AG04450 (cell line): Measurements from ENCODE around the gene TRIM42. TPM values are rescaled to one million over a fixed set of nuclear protein-coding genes. Genes with fewer than 3 reads are reported as not detected.

Source experiments
- CTCF ChIA-PET: fragments of 300-600, 350-600 bp; formaldehyde crosslinking; extraction: SDS; loops from one replicate; lab custom pipeline; 2022; ENCODE audit warnings: antibody characterized with exemption, inconsistent platforms; lab: Charles Lee
- POLR2A ChIA-PET: fragments of 350-600 bp; formaldehyde crosslinking; extraction: SDS; loops from one replicate; lab custom pipeline; 2021; ENCODE audit warnings: antibody characterized with exemption, inconsistent platforms; lab: Yijun Ruan, JAX
- DNase-seq: peaks from one replicate; pipeline ENCODE4 v3.0.0-alpha.2; 2011; ENCODE audit warnings: low read depth, low spot score
- H3K27ac ChIP-seq: one replicate; pipeline ENCODE4 v1.5.1; 2012; ENCODE audit warnings: low read depth, low read length, control low read depth
- H3K27me3 ChIP-seq: one replicate; pipeline ENCODE4 v1.6.0; 2012; ENCODE audit warnings: low read length; ENCODE audit not compliant: control insufficient read depth, insufficient read depth
- H3K4me3 ChIP-seq: 2 replicates; pipeline ENCODE4 v1.5.1; 2011; ENCODE audit warnings: mild to moderate bottlenecking, low read depth, low read length, control low read depth
- H3K9me3 ChIP-seq: 2 replicates; pipeline ENCODE4 v1.5.1; 2012; ENCODE audit warnings: low read length; ENCODE audit not compliant: control insufficient read depth, insufficient read depth
- CTCF ChIP-seq: IDR thresholded peaks from 2 replicates; pipeline ENCODE4 v1.5.1; 2011; ENCODE audit warnings: low read depth, low read length, control low read depth, inconsistent platforms
- polyA plus RNA-seq: library from polyadenylated mRNA; depleted of rRNA; stranded (reverse); fragments of >200 nt; gene quantifications from 2 replicates; pipeline ENCODE4 v1.2.3, GENCODE V29; 2011

TRIM42 gene
- polyA plus RNA-seq, 1 experiment, result not detected

DNA sequence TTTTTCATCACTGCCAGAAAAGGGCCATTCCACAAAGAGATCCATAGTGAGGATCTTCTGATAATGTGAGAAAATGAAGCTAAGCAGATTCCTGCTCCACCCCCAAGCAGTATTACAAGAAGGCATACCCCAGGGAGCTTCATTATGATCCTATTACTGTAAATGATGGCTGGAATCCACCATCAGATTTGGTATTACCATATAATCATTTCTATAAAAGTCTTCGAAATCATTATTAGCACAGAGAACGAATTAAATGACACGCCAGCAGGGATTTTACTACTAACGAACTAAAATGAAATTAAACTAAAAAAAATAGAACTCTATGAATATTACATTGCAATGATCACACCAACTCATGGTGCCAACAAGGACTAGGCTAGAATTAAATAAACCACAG is 24.4 kb downstream of the TRIM42 start:
- no peaks in the 10 kb centered on the region for H3K27me3 ChIP-seq
- CTCF ChIA-PET, result no interaction called here
- H3K9me3 ChIP-seq, result no peaks in the 10 kb centered on the region
- POLR2A ChIA-PET, result interaction anchor here (0.6 kb wide), 1 partner anchor 1842 kb away, joined by 4 read pairs; no protein-coding TSS in a partner anchor
- DNase-seq, result no peak
- no peak for TF ChIP-seq CTCF
- no peak overlapping the region for H3K4me3 ChIP-seq
- H3K27ac ChIP-seq, result no peak overlapping the region

DNA sequence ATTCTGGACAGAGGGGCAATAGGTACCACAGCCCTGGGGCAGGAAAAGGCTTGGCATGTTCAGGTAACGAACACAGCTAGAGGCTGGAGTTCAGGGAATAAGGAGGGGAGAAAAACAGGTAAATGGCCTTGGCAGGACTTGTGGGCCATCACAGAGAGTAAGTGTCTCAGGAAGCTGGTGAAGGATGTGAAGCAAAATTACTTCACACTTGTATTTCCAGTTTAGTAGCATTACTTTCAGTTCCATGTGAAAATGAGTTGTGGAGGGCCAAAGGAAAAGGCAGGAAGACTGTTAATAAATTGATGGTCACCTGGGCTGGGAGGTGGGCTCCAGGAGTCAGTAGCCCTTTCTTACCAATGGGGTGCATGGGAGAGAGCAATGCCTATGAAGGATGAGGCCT is 25.6 kb downstream of the TRIM42 start:
- POLR2A ChIA-PET, result no interaction called here
- Histone ChIP-seq H3K4me3 (no peak overlapping the region), H3K9me3 (no peaks in the 10 kb centered on the region), H3K27ac (no peak overlapping the region), H3K27me3 (no peaks in the 10 kb centered on the region)
- CTCF ChIA-PET, result no interaction called here
- no peak for DNase-seq
- no peak for TF ChIP-seq CTCF

DNA sequence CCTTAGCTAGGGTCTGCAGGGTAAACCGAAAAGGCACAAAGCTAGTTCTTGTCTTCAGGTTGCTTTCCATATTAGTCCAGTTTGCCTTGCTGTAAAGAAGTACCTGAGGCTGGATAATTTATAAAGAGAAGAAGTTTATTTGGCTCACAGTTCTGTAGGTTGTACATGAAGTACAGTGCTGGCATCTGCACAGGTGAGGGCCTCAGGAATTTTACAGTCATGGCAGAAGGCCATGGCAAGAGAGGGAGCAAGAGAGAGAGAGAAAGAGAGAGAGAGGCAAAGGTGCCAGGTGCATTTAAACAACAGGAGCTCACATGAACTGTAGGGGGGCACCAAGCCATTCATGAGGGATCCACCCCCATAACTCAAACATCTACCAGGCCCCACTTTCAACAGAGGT is 26.9 kb downstream of the TRIM42 start:
- no peak for DNase-seq
- H3K27ac ChIP-seq, result no peak overlapping the region
- H3K27me3 ChIP-seq, result no peaks in the 10 kb centered on the region
- no peaks in the 10 kb centered on the region for H3K9me3 ChIP-seq
- TF ChIP-seq CTCF, result no peak
- ChIA-PET POLR2A (no interaction called here), CTCF (no interaction called here)
- H3K4me3 ChIP-seq, result no peak overlapping the region

DNA sequence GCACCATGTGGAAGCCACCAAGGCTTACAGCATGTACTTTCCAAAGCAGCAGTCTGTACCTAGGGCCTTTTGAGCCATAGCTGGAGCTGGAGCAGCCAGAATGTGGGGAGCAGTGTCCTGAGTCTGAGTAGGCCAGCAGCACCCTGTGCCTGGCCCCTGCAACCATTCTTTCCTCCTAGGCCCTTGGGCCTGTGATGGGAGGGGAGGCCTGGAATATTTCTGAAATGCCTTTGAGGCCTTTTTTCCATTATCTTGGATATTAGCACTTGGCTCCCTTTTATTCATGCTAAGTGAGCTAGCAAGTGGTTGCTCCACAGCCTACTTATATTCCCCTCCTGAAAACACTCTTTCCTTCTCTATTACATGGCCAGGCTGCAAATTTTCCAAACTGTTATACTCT is 28.1 kb downstream of the TRIM42 start:
- DNase-seq, result no peak
- Histone ChIP-seq H3K27ac (no peak overlapping the region), H3K27me3 (no peaks in the 10 kb centered on the region), H3K4me3 (no peak overlapping the region), H3K9me3 (no peaks in the 10 kb centered on the region)
- CTCF ChIA-PET, result no interaction called here
- POLR2A ChIA-PET, result no interaction called here
- TF ChIP-seq CTCF, result no peak

DNA sequence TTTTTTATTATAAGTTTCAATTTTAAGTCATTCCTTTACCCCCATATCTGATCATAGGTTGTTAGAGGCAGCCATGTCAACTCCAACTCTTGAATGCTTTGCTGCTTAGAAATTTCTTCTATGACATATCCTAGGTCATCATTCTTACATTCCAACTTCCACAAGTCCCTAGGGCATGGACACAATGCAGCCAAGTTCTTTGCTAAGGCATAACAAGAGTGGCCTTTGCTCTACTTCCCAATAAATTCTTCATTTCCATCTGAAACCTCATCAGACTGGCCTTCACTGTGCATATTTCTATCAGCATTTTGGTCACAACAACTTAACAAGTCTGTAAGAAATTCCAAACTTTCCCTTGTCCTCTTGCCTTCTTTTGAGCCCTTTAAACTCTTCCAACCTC is 28.5 kb downstream of the TRIM42 start:
- no peak for DNase-seq
- Histone ChIP-seq H3K27me3 (no peaks in the 10 kb centered on the region), H3K9me3 (no peaks in the 10 kb centered on the region), H3K27ac (no peak overlapping the region), H3K4me3 (no peak overlapping the region)
- TF ChIP-seq CTCF, result no peak
- CTCF ChIA-PET, result no interaction called here
- POLR2A ChIA-PET, result no interaction called here
